Left ventricle myocardium inferior (tissue), 1 donor: ENCODE data around the gene SORCS1. TPM values are rescaled to one million over a fixed set of nuclear protein-coding genes. Genes with fewer than 3 reads are reported as not detected.
"Not testable (repeated sequence)": the region's sequence is repeated elsewhere in the genome, so short reads cannot be mapped to it uniquely, and the experiment has no call there.

ENCODE experiments used
- DNase-seq: peaks from one replicate; pipeline ENCODE4 v3.0.0-alpha.2; 2020
- H3K27ac ChIP-seq: fragments of 200-600 bp; replicated peaks from 2 replicates; pipeline ENCODE4 v1.8.0; 2021
- H3K27me3 ChIP-seq: fragments of 200-600 bp; 2 replicates; pipeline ENCODE4 v1.8.0; 2021; ENCODE audit warnings: low read depth
- H3K36me3 ChIP-seq: fragments of 200-600 bp; 2 replicates; pipeline ENCODE4 v1.8.0; 2021
- H3K4me1 ChIP-seq: fragments of 200-600 bp; 2 replicates; pipeline ENCODE4 v1.8.0; 2021
- H3K4me3 ChIP-seq: fragments of 200-600 bp; 2 replicates; pipeline ENCODE4 v1.8.0; 2021; ENCODE audit warnings: mild to moderate bottlenecking, moderate library complexity
- H3K9me3 ChIP-seq: fragments of 200-600 bp; replicated peaks from 2 replicates; pipeline ENCODE4 v1.8.0; 2021
- intact Hi-C: fragments of 100-400 bp; cut with micrococcal nuclease; formaldehyde crosslinking; loops from one replicate; pipeline ENCODE4 v1.11.0; 2022
- total RNA-seq: library from RNA; stranded (reverse); fragmentation: NEBNext Ultra II Directional; extraction: Animal tissue kit (Norgen Biotek cat#: 25700); gene quantifications from one replicate; pipeline ENCODE4 v1.2.1, GENCODE V29; 2021
- TF ChIP-seq, protein P1 (sequence below): fragments of 200-600 bp; IDR thresholded peaks from 2 replicates; pipeline ENCODE4 v1.8.0; 2021; ENCODE audit warnings: antibody characterized with exemption, mild to moderate bottlenecking, borderline replicate concordance
- donor health status: DM: no; HTN: yes; CAD: no; lungs with severe emphysema.

The SORCS1 gene
- total RNA-seq, 1 donor from 2014 or later, result 2.9 TPM

DNA sequence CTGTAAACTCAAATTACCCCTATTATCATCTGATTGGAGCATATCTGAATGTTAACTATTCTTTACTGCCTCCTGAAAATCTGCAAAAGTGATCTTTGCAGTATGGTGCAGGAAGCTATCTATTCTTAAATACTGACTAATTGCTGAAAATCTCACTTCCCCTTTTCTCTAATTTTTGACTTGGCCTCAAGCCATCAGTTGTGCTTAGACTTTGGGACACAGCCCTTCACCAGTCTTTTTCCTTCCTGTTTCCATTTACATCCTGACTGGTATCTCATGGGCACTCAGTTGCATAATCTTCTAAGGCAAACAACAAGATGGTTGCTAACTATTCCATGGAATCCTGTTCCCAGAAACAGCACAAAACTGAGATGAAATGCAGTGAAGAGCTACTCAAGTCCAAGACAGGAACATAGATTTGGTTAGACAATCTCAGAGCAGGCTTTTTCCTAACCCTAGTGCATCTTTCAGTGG lies 228.5 kb downstream of the SORCS1 start:
- Histone ChIP-seq H3K4me1 (peaks cover 2% of the 10 kb centered on the region), H3K27ac (no peak overlapping the region), H3K27me3 (peaks cover 14% of the 10 kb centered on the region), H3K9me3 (no peaks in the 10 kb centered on the region), H3K36me3 (no peaks in the 10 kb centered on the region), H3K4me3 (no peak overlapping the region)
- intact Hi-C loops, result no loop called here
- DNase-seq, result no peak
- TF ChIP-seq, protein P1, sequence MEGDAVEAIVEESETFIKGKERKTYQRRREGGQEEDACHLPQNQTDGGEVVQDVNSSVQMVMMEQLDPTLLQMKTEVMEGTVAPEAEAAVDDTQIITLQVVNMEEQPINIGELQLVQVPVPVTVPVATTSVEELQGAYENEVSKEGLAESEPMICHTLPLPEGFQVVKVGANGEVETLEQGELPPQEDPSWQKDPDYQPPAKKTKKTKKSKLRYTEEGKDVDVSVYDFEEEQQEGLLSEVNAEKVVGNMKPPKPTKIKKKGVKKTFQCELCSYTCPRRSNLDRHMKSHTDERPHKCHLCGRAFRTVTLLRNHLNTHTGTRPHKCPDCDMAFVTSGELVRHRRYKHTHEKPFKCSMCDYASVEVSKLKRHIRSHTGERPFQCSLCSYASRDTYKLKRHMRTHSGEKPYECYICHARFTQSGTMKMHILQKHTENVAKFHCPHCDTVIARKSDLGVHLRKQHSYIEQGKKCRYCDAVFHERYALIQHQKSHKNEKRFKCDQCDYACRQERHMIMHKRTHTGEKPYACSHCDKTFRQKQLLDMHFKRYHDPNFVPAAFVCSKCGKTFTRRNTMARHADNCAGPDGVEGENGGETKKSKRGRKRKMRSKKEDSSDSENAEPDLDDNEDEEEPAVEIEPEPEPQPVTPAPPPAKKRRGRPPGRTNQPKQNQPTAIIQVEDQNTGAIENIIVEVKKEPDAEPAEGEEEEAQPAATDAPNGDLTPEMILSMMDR, result no peak

DNA sequence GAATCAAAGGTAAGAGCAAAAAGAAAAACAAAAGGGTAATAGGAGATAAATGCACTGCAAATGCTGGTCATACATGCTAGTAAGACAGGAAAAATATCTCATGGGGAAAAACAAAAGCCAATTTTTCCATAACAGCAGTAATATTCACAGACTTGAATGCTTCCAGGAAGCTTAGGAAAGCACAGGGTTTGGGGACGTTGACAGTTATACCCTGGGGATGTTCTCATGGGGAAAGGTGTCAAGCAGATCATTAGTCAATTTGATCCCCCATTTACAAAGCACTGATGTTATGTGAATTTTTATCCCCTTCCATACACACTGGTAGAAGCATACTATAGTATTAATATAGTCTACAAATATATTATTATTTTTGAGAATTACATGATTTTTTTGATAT lies 232.7 kb downstream of the SORCS1 start:
- Histone ChIP-seq H3K36me3 (no peaks in the 10 kb centered on the region), H3K9me3 (no peaks in the 10 kb centered on the region), H3K4me1 (peaks cover 2% of the 10 kb centered on the region), H3K27me3 (peaks cover 23% of the 10 kb centered on the region), H3K4me3 (no peak overlapping the region), H3K27ac (no peak overlapping the region)
- intact Hi-C loops, result no loop called here
- TF ChIP-seq, protein P1, result no peak
- no peak for DNase-seq

DNA sequence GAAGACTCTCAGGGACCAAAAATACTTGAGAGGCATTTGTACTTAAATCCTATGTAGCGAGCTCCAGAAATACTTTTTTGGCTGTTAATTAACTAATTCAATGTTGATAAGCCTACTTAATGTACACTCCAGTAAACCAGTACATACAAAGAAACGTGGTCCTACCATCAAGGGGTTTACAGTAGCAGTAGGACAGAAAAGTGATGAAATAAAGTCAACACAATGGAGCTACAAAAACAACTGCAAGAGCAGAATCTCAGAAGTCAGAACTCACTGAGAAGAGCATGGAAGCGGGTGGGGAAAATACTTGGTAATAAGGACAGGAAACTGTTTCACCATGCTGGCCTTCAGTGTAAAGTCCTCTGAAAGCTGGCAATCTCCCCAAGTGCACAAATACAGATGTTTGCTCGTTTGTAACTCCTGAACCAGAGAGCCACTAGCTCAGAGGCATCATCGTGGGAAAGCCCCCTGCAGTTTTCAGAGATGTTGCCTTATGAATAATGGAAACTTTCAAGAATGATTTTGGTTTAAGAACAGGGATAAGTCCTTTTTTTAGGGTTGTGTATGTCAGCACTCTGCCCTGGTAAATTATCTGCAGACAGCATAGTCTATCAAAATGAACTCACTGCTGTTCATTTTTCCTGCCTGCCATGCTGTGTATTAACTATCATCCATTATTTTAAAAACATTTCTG lies 233.2 kb downstream of the SORCS1 start:
- Histone ChIP-seq H3K4me3 (no peak overlapping the region), H3K4me1 (peaks cover 2% of the 10 kb centered on the region), H3K27ac (no peak overlapping the region), H3K9me3 (no peaks in the 10 kb centered on the region), H3K36me3 (no peaks in the 10 kb centered on the region), H3K27me3 (peaks cover 23% of the 10 kb centered on the region)
- no peak for DNase-seq
- intact Hi-C loops, result no loop called here
- TF ChIP-seq, protein P1, result no peak

DNA sequence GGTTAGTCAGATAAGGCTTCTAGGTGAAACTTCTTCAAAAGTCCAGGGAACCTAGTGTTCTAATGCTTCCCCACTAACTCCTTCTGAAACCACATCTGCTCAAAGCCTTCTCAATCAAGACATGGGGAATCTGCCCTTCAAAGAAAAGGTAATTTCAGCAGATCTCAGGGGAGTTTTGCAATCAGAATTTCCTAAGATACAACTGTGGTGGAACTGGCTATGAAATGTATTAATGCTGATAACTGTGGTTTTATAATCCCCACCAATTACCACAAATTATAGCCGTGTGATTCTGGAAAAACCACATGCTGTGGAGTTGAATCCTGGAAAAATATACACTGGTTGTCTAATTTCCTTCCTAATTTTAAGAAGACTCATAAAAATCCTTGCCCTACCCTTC lies 233.8 kb downstream of the SORCS1 start:
- H3K27me3 ChIP-seq, result peaks cover 23% of the 10 kb centered on the region
- no peak overlapping the region for H3K4me3 ChIP-seq
- no peak overlapping the region for H3K27ac ChIP-seq
- intact Hi-C loops, result no loop called here
- no peak for DNase-seq
- peaks cover 2% of the 10 kb centered on the region for H3K4me1 ChIP-seq
- TF ChIP-seq, protein P1, result no peak
- no peaks in the 10 kb centered on the region for H3K9me3 ChIP-seq
- H3K36me3 ChIP-seq, result no peaks in the 10 kb centered on the region

DNA sequence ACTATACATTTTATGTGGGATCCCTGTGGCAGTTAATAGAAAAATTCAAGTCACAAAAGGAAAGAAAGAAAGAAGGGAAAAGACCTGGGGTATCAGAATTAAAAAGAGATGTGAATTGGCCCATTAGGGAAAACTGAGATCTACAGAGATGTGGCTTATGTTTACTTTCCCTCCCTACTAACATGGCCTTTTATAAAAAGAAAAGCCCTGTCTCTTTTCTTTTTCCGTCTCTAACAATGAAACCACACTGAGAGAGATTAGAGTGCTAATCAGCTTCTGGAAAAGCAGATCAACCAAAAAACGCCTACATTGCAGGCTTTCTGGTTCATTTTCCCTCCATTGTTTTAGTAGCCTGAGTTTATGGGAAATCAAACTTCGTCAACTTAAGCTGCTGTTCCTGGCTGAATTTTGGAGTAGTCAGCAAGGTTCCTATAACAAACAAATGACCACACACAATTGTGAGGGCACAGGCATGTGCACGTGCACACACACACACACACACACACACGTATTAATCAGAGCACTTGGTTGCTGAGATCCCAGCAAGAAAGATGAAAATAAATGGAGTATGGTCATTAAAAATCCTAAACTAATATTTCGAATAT lies 235.1 kb downstream of the SORCS1 start:
- H3K27ac ChIP-seq, result no peak overlapping the region
- peaks cover 23% of the 10 kb centered on the region for H3K27me3 ChIP-seq
- TF ChIP-seq, protein P1, result no peak
- no peaks in the 10 kb centered on the region for H3K36me3 ChIP-seq
- H3K4me3 ChIP-seq, result no peak overlapping the region
- no peak for DNase-seq
- intact Hi-C loops, result no loop called here
- peaks cover 2% of the 10 kb centered on the region for H3K4me1 ChIP-seq
- H3K9me3 ChIP-seq, result no peaks in the 10 kb centered on the region

DNA sequence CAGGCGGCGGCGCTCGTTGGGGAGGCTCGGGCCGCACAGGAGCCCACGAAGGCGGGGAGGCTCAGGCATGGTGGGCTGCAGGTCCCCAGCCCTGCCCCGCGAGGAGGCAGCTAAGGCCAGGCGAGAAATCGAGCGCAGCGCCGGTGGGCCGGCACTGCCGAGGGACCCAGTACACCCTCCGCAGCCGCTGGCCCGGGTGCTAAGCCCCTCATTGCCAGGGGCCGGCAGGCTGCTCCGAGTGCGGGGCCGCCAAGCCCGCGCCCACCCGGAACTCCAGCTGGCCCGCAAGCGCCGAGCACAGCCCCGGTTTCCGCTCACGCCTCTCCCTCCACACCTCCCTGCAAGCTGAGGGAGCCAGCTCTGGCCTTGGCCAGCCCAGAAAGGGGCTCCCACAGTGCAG lies 236.4 kb downstream of the SORCS1 start:
- H3K4me1 ChIP-seq, intact Hi-C loops, H3K9me3 ChIP-seq, H3K36me3 ChIP-seq, H3K4me3 ChIP-seq, H3K27ac ChIP-seq, DNase-seq: not testable (repeated sequence)
- peaks cover 22% of the 10 kb centered on the region for H3K27me3 ChIP-seq
